ENCODE results near the gene OR5H6.
A peak's percentile ranks its signal among the peaks of the same experiment; 100 is the strongest.

OR5H6 gene

GRCh38 chr3:98263944-98264343 lies at the start of gene OR5H6:
Gene OR5H6 (plus strand): TSS chr3:98264244. CDS start chr3:98264333, 89 bp downstream.
- Mint-ChIP-seq H3K36me3 (ENCODE audit: low read depth) (no peaks in the 10 kb centered on the region), H3K27me3 (ENCODE audit: low read depth, poor library complexity) (no peaks in the 10 kb centered on the region), H3K4me1 (no peaks in the 10 kb centered on the region), H3K9me3 (peaks cover 1% of the 10 kb centered on the region), H3K4me3 (no peak within 1 kb of the TSS), H3K27ac (no peak within 1 kb of the TSS)
- no peak for DNase-seq
- no peak for TF ChIP-seq CTCF (IDR thresholded peaks at IDR 0.05)

- H3K4me1 Mint-ChIP-seq, result no peaks in the 10 kb centered on the region
- no peaks in the 10 kb centered on the region for H3K27me3 Mint-ChIP-seq (ENCODE audit: low read depth, poor library complexity)
- H3K4me3 Mint-ChIP-seq, result no peak overlapping the region
- H3K36me3 Mint-ChIP-seq (ENCODE audit: low read depth), result no peaks in the 10 kb centered on the region
- H3K27ac Mint-ChIP-seq, result peak overlapping the region; percentile 8
- no peak for DNase-seq
- no peaks in the 10 kb centered on the region for H3K9me3 Mint-ChIP-seq
- no peak for TF ChIP-seq CTCF (IDR thresholded peaks at IDR 0.05)
Measured at GRCh38 chr3:98215051-98215450, 49.0 kb upstream of the OR5H6 start.

- H3K9me3 Mint-ChIP-seq, result no peaks in the 10 kb centered on the region
- no peaks in the 10 kb centered on the region for H3K36me3 Mint-ChIP-seq (ENCODE audit: low read depth)
- no peak for TF ChIP-seq CTCF (IDR thresholded peaks at IDR 0.05)
- H3K4me1 Mint-ChIP-seq, result no peaks in the 10 kb centered on the region
- H3K4me3 Mint-ChIP-seq, result no peak overlapping the region
- no peak overlapping the region for H3K27ac Mint-ChIP-seq
- DNase-seq, result no peak
- no peaks in the 10 kb centered on the region for H3K27me3 Mint-ChIP-seq (ENCODE audit: low read depth, poor library complexity)
Measured at GRCh38 chr3:98223907-98224672, 40.0 kb upstream of the OR5H6 start.

- Mint-ChIP-seq H3K4me1 (no peaks in the 10 kb centered on the region), H3K9me3 (no peaks in the 10 kb centered on the region), H3K4me3 (no peak overlapping the region), H3K27me3 (ENCODE audit: low read depth, poor library complexity) (no peaks in the 10 kb centered on the region), H3K27ac (no peak overlapping the region), H3K36me3 (ENCODE audit: low read depth) (no peaks in the 10 kb centered on the region)
- TF ChIP-seq CTCF (IDR thresholded peaks at IDR 0.05), result no peak
- DNase-seq, result no peak
Measured at GRCh38 chr3:98232489-98232888, 31.6 kb upstream of the OR5H6 start.

- Mint-ChIP-seq H3K4me3 (no peak overlapping the region), H3K27ac (no peak overlapping the region), H3K36me3 (ENCODE audit: low read depth) (no peaks in the 10 kb centered on the region), H3K4me1 (no peaks in the 10 kb centered on the region), H3K27me3 (ENCODE audit: low read depth, poor library complexity) (no peaks in the 10 kb centered on the region), H3K9me3 (no peaks in the 10 kb centered on the region)
- DNase-seq, result no peak
- no peak for TF ChIP-seq CTCF (IDR thresholded peaks at IDR 0.05)
Measured at GRCh38 chr3:98233468-98233867, 30.6 kb upstream of the OR5H6 start.

GRCh38 chr3:98240131-98240530 lies 23.9 kb upstream of the OR5H6 start:
- Mint-ChIP-seq H3K27ac (no peak overlapping the region), H3K27me3 (ENCODE audit: low read depth, poor library complexity) (peaks cover 3% of the 10 kb centered on the region), H3K9me3 (no peaks in the 10 kb centered on the region), H3K4me1 (no peaks in the 10 kb centered on the region), H3K4me3 (no peak overlapping the region), H3K36me3 (ENCODE audit: low read depth) (no peaks in the 10 kb centered on the region)
- TF ChIP-seq CTCF (IDR thresholded peaks at IDR 0.05), result no peak
- no peak for DNase-seq
